T-helper 2 cell treated with Interferon-gamma antibody and Interleukin-4, amounts not matched to agents 5 μg/mL and 100 μg/mL, for 36 hours (primary cell): Measurements from ENCODE around the gene NAGS.
A peak's percentile ranks its signal among the peaks of the same experiment; 100 is the strongest.
"Not testable (repeated sequence)": the region's sequence is repeated elsewhere in the genome, so short reads cannot be mapped to it uniquely, and the experiment has no call there.

Experiments
- DNase-seq: peaks from one replicate; pipeline ENCODE4 v3.0.0; 2021; ENCODE audit warnings: low spot score
- H3K27ac Mint-ChIP-seq: one replicate; pipeline ENCODE4 v1.8.0; 2021; ENCODE audit warnings: mild to moderate bottlenecking, mixed read lengths
- H3K27me3 Mint-ChIP-seq: one replicate; pipeline ENCODE4 v1.8.0; 2021; ENCODE audit warnings: low read depth, mixed read lengths
- H3K36me3 Mint-ChIP-seq: one replicate; pipeline ENCODE4 v1.8.0; 2021; ENCODE audit warnings: low read depth, mixed read lengths
- H3K4me1 Mint-ChIP-seq: one replicate; pipeline ENCODE4 v1.8.0; 2021; ENCODE audit warnings: low read depth, mixed read lengths
- H3K4me3 Mint-ChIP-seq: one replicate; pipeline ENCODE4 v1.8.0; 2022; ENCODE audit warnings: mild to moderate bottlenecking, moderate library complexity, mixed read lengths
- H3K9me3 Mint-ChIP-seq: one replicate; pipeline ENCODE4 v1.8.0; 2021; ENCODE audit warnings: mixed read lengths

Gene NAGS

GRCh38 chr17:44024271-44024663, 19.8 kb downstream of the NAGS start:
- H3K4me1 Mint-ChIP-seq: peaks cover 4% of the 10 kb centered on the region
- H3K36me3 Mint-ChIP-seq: peaks cover 4% of the 10 kb centered on the region
- no peaks in the 10 kb centered on the region for H3K27me3 Mint-ChIP-seq
- H3K9me3 Mint-ChIP-seq: no peaks in the 10 kb centered on the region
- no peak overlapping the region for H3K27ac Mint-ChIP-seq
- DNase-seq: no peak
- no peak overlapping the region for H3K4me3 Mint-ChIP-seq

- DNase-seq: no peak
- Mint-ChIP-seq H3K4me1 (peaks cover 10% of the 10 kb centered on the region), H3K9me3 (no peaks in the 10 kb centered on the region), H3K4me3 (no peak overlapping the region), H3K27ac (no peak overlapping the region), H3K27me3 (no peaks in the 10 kb centered on the region), H3K36me3 (peaks cover 8% of the 10 kb centered on the region)
These were observed 20.4 kb downstream of the NAGS start for GRCh38 chr17:44024853-44025252.

GRCh38 chr17:44029736-44030135, 25.3 kb downstream of the NAGS start:
- Mint-ChIP-seq H3K9me3 (no peaks in the 10 kb centered on the region), H3K27me3 (no peaks in the 10 kb centered on the region), H3K27ac (no peak overlapping the region), H3K36me3 (peaks cover 34% of the 10 kb centered on the region), H3K4me1 (peaks cover 13% of the 10 kb centered on the region), H3K4me3 (no peak overlapping the region)
- DNase-seq: no peak

GRCh38 chr17:44030482-44030881, 26.1 kb downstream of the NAGS start:
- Mint-ChIP-seq H3K27ac (no peak overlapping the region), H3K27me3 (no peaks in the 10 kb centered on the region), H3K4me1 (peaks cover 13% of the 10 kb centered on the region), H3K36me3 (peaks cover 34% of the 10 kb centered on the region), H3K9me3 (no peaks in the 10 kb centered on the region), H3K4me3 (no peak overlapping the region)
- DNase-seq: no peak

- Mint-ChIP-seq H3K9me3 (no peaks in the 10 kb centered on the region), H3K4me3 (no peak overlapping the region), H3K27ac (no peak overlapping the region), H3K27me3 (no peaks in the 10 kb centered on the region), H3K4me1 (peaks cover 12% of the 10 kb centered on the region), H3K36me3 (peaks cover 45% of the 10 kb centered on the region)
- no peak for DNase-seq
These were observed 29.5 kb downstream of the NAGS start for GRCh38 chr17:44033861-44034408.

GRCh38 chr17:44034688-44035087, 30.3 kb downstream of the NAGS start:
- not testable (repeated sequence) for H3K27ac Mint-ChIP-seq, H3K4me3 Mint-ChIP-seq, H3K9me3 Mint-ChIP-seq, H3K4me1 Mint-ChIP-seq, H3K27me3 Mint-ChIP-seq, DNase-seq
- peaks cover 42% of the 10 kb centered on the region for H3K36me3 Mint-ChIP-seq

GRCh38 chr17:44037471-44037870, 33.0 kb downstream of the NAGS start:
- Mint-ChIP-seq H3K27ac (no peak overlapping the region), H3K36me3 (peaks cover 37% of the 10 kb centered on the region)

GRCh38 chr17:44038604-44039011, 34.2 kb downstream of the NAGS start:
- H3K36me3 Mint-ChIP-seq: peaks cover 32% of the 10 kb centered on the region
- peaks cover 11% of the 10 kb centered on the region for H3K4me1 Mint-ChIP-seq

More at GRCh38 chr17:44037471-44037870, 33.0 kb downstream of the NAGS start:
- no peak for DNase-seq
- Mint-ChIP-seq H3K9me3 (no peaks in the 10 kb centered on the region), H3K4me3 (no peak overlapping the region), H3K4me1 (peaks cover 11% of the 10 kb centered on the region), H3K27me3 (no peaks in the 10 kb centered on the region)

GRCh38 chr17:44039829-44040635, 35.6 kb downstream of the NAGS start:
- H3K9me3 Mint-ChIP-seq: no peaks in the 10 kb centered on the region

More at GRCh38 chr17:44038604-44039011, 34.2 kb downstream of the NAGS start:
- H3K4me3 Mint-ChIP-seq: no peak overlapping the region
- no peak overlapping the region for H3K27ac Mint-ChIP-seq
- DNase-seq: no peak
- H3K27me3 Mint-ChIP-seq: no peaks in the 10 kb centered on the region
- no peaks in the 10 kb centered on the region for H3K9me3 Mint-ChIP-seq

GRCh38 chr17:44043272-44043696, 38.9 kb downstream of the NAGS start:
- no peaks in the 10 kb centered on the region for H3K27me3 Mint-ChIP-seq
- peaks cover 25% of the 10 kb centered on the region for H3K36me3 Mint-ChIP-seq
- no peak overlapping the region for H3K27ac Mint-ChIP-seq
- H3K9me3 Mint-ChIP-seq: no peaks in the 10 kb centered on the region
- H3K4me3 Mint-ChIP-seq: no peak overlapping the region
- no peak for DNase-seq
- peaks cover 15% of the 10 kb centered on the region for H3K4me1 Mint-ChIP-seq

More at GRCh38 chr17:44039829-44040635, 35.6 kb downstream of the NAGS start:
- no peak for DNase-seq
- Mint-ChIP-seq H3K27me3 (no peaks in the 10 kb centered on the region), H3K4me3 (peak overlapping the region; percentile 21), H3K4me1 (peaks cover 13% of the 10 kb centered on the region), H3K27ac (peak overlapping the region; percentile 38), H3K36me3 (peaks cover 24% of the 10 kb centered on the region)

GRCh38 chr17:44044071-44044470, 39.6 kb downstream of the NAGS start:
- DNase-seq: no peak
- Mint-ChIP-seq H3K4me1 (peaks cover 15% of the 10 kb centered on the region), H3K36me3 (peaks cover 26% of the 10 kb centered on the region), H3K27ac (no peak overlapping the region), H3K4me3 (no peak overlapping the region), H3K27me3 (no peaks in the 10 kb centered on the region), H3K9me3 (no peaks in the 10 kb centered on the region)

- Mint-ChIP-seq H3K27ac (no peak overlapping the region), H3K4me1 (peaks cover 10% of the 10 kb centered on the region), H3K9me3 (no peaks in the 10 kb centered on the region), H3K36me3 (peaks cover 21% of the 10 kb centered on the region), H3K4me3 (no peak overlapping the region), H3K27me3 (no peaks in the 10 kb centered on the region)
- DNase-seq: no peak
These were observed 41.1 kb downstream of the NAGS start for GRCh38 chr17:44045486-44045885.

- H3K36me3 Mint-ChIP-seq: peaks cover 18% of the 10 kb centered on the region
- not testable (repeated sequence) for H3K9me3 Mint-ChIP-seq, H3K4me3 Mint-ChIP-seq, H3K4me1 Mint-ChIP-seq, H3K27ac Mint-ChIP-seq, DNase-seq, H3K27me3 Mint-ChIP-seq
These were observed 42.5 kb downstream of the NAGS start for GRCh38 chr17:44046893-44047292.

- H3K9me3 Mint-ChIP-seq: no peaks in the 10 kb centered on the region
- peaks cover 28% of the 10 kb centered on the region for H3K36me3 Mint-ChIP-seq
- no peak overlapping the region for H3K27ac Mint-ChIP-seq
- peaks cover 3% of the 10 kb centered on the region for H3K4me1 Mint-ChIP-seq
- no peak for DNase-seq
- H3K4me3 Mint-ChIP-seq: no peak overlapping the region
- no peaks in the 10 kb centered on the region for H3K27me3 Mint-ChIP-seq
These were observed 45.1 kb downstream of the NAGS start for GRCh38 chr17:44049294-44050060.
